K562 (cell line): ENCODE data around the gene NUDT6. TPM values are rescaled to one million over a fixed set of nuclear protein-coding genes. Genes with fewer than 3 reads are reported as not detected.
A peak's percentile ranks its signal among the peaks of the same experiment; 100 is the strongest.

ENCODE experiments used
- ATAC-seq: fragments of 200-7000 bp; cut with Tn5 transposase; 3 replicates; pipeline ENCODE4 v1.9.1; 2020; ENCODE audit warnings: moderate library complexity
- BruUV-seq: library from RNA; stranded (reverse); fragments of 400-500 nt; replicated peaks from 2 replicates; lab custom pipeline; 2021; lab: Mats Ljungman, UMichigan
- CTCF ChIA-PET: fragments of 300-600 bp; formaldehyde crosslinking; extraction: SDS; loops from one replicate; lab custom pipeline; 2021; ENCODE audit warnings: low intra/inter-chr PET ratio; lab: Yijun Ruan, JAX
- POLR2A ChIA-PET: fragments of 300-600, 350-650 bp; sonication (Branson Sonifier 250); formaldehyde crosslinking; extraction: SDS; loops from one replicate; lab custom pipeline; 2021; ENCODE audit warnings: antibody characterized with exemption, inconsistent platforms; lab: Yijun Ruan, JAX
- DNase-seq, 4 experiments: peaks; one replicate each; pipeline versions ENCODE4 v3.0.0 to v3.0.0-alpha.2; 2011 to 2018; ENCODE audit warnings: low spot score in 3 of 4, mixed read lengths in 3 of 4; ENCODE audit errors: extremely low read depth in 1 of 4
- FAIRE-seq: peaks from 2 replicates; lab custom pipeline; 2011; peaks lifted over from hg19 to GRCh38; lab: Jason Lieb, UNC
- H2AFZ ChIP-seq: 2 replicates; pipeline ENCODE4 v1.6.0; 2011; ENCODE audit warnings: low read depth, low read length, control low read depth, inconsistent platforms
- H3K27ac ChIP-seq: fragments of 200-600 bp; 3 replicates; pipeline ENCODE4 v1.8.0; 2011; ENCODE audit warnings: low read depth, mild to moderate bottlenecking, control low read depth, inconsistent platforms, low read length, moderate library complexity, mixed read lengths; ENCODE audit errors: extremely low read depth
- H3K27me3 ChIP-seq, 2 experiments: fragments of 300-600 bp in 1 of 2; 2 replicates in 1 of 2; 3 replicates in 1 of 2; pipeline versions ENCODE4 v1.6.0 to v1.8.0; 2011; ENCODE audit warnings: inconsistent platforms in 2 of 2, low read length in 2 of 2, mild to moderate bottlenecking in 1 of 2, mixed read lengths in 1 of 2, moderate library complexity in 1 of 2; ENCODE audit not compliant: control insufficient read depth in 2 of 2, insufficient read depth in 2 of 2
- H3K36me3 ChIP-seq: fragments of 300-600 bp; 3 replicates; pipeline ENCODE4 v1.8.0; 2011; ENCODE audit warnings: mild to moderate bottlenecking, low read length, inconsistent platforms; ENCODE audit not compliant: control insufficient read depth, insufficient read depth
- H3K4me1 ChIP-seq, 2 experiments: fragments of 200-600 bp in 1 of 2; replicated peaks in 1 of 2; 2 replicates in 1 of 2; 3 replicates in 1 of 2; pipeline versions ENCODE4 v1.5.1 to v1.8.0; 2011; ENCODE audit warnings: inconsistent platforms in 2 of 2, low read length in 2 of 2, mild to moderate bottlenecking in 1 of 2, mixed read lengths in 1 of 2, moderate library complexity in 1 of 2; ENCODE audit not compliant: control insufficient read depth in 2 of 2, insufficient read depth in 2 of 2
- H3K4me2 ChIP-seq: 2 replicates; pipeline ENCODE4 v1.6.1; 2011; ENCODE audit warnings: low read length, control low read depth, inconsistent platforms, mixed read lengths; ENCODE audit not compliant: insufficient read depth
- H3K4me3 ChIP-seq: fragments of 200-600 bp; sonication (generic), shearing (Covaris generic); 2 replicates; pipeline ENCODE4 v1.5.1; 2016; ENCODE audit warnings: control low read depth, inconsistent platforms
- H3K79me2 ChIP-seq: fragments of 200-600 bp; 3 replicates; pipeline ENCODE4 v1.8.0; 2011; ENCODE audit warnings: low read length, inconsistent platforms; ENCODE audit not compliant: control insufficient read depth, insufficient read depth
- H3K9ac ChIP-seq, 2 experiments: 2 replicates each; pipeline versions ENCODE4 v1.6.0 to v1.6.1; 2011; ENCODE audit warnings: low read depth in 2 of 2, low read length in 2 of 2, control low read depth in 1 of 2, inconsistent platforms in 1 of 2, mild to moderate bottlenecking in 1 of 2, mixed read lengths in 1 of 2; ENCODE audit not compliant: insufficient read depth in 1 of 2
- H3K9me1 ChIP-seq: one replicate; pipeline ENCODE4 v1.6.0; 2011; ENCODE audit warnings: inconsistent platforms, mild to moderate bottlenecking, low read length, moderate library complexity; ENCODE audit not compliant: control insufficient read depth, insufficient read depth
- H3K9me3 ChIP-seq: replicated peaks from 2 replicates; pipeline ENCODE4 v1.5.1; 2011; ENCODE audit warnings: low read depth, low read length, inconsistent platforms; ENCODE audit not compliant: control insufficient read depth, insufficient read depth
- H4K20me1 ChIP-seq: replicated peaks from 2 replicates; pipeline ENCODE4 v1.6.1; 2011; ENCODE audit warnings: low read length, inconsistent platforms, mixed read lengths; ENCODE audit not compliant: control insufficient read depth, insufficient read depth
- ADNP ChIP-seq: fragments of 200-800 bp; sonication (Bioruptor generic); IDR thresholded peaks from 2 replicates; pipeline ENCODE4 v1.6.1; 2016; ENCODE audit warnings: missing genetic modification characterization, missing compliant biosample characterization
- ESRRB ChIP-seq: fragments of 250-450 bp; sonication (Bioruptor Pico); IDR thresholded peaks from 2 replicates; pipeline ENCODE4 v1.5.0; 2020; ENCODE audit warnings: mild to moderate bottlenecking, moderate library complexity, borderline replicate concordance
- NONO ChIP-seq, 2 experiments: fragments of 200-400 bp in 1 of 2; fragments of 450-650 bp in 1 of 2; formaldehyde crosslinking in 1 of 2; IDR thresholded peaks; 2 replicates each; pipeline ENCODE4 v1.6.1; 2017; ENCODE audit warnings: low read depth in 2 of 2, mild to moderate bottlenecking in 2 of 2, moderate library complexity in 2 of 2, low read length in 1 of 2
- POLR2H ChIP-seq: IDR thresholded peaks from 2 replicates; pipeline ENCODE4 v1.6.1; 2016; ENCODE audit warnings: missing genetic modification characterization, low read depth, mild to moderate bottlenecking, control low read depth, missing compliant biosample characterization, moderate library complexity
- WGBS: fragments of 100-300 bp; shearing (Covaris generic); methylation state at CpG from one replicate; pipeline ENCODE4 v1.1.6; 2016; ENCODE audit warnings: low coverage, mixed read lengths; ENCODE audit not compliant: insufficient coverage; ENCODE audit errors: missing lambda C conversion rate; 5-methylcytosine and 5-hydroxymethylcytosine counted together
- in situ Hi-C: fragments of 300-500 bp; cut with MboI; formaldehyde crosslinking; loops from 4 replicates; pipeline ENCODE4 v1.15.0; 2018; ENCODE audit warnings: inconsistent platforms, mixed read lengths
- intact Hi-C: fragments of 100-400 bp; cut with micrococcal nuclease; formaldehyde crosslinking; loops from 2 replicates; pipeline ENCODE4 v1.14.2; 2022
- polyA plus RNA-seq, 8 experiments: library from polyadenylated mRNA; depleted of rRNA in 4 of 8; stranded (reverse) in 5 of 8; unstranded in 3 of 8; fragments of >200 nt; fragmentation: Nextera tagmentation in 2 of 8; fragmentation: Illumina TruSeq in 1 of 8; extraction: Ambion mirVana in 2 of 8; extraction: Trizol in 1 of 8; gene quantifications; 2 replicates each; pipeline versions ENCODE4 v1.2.1 to v1.2.3, GENCODE V29; 2011 to 2014; ENCODE audit warnings: inconsistent platforms in 1 of 8, missing spikeins in 1 of 8
- total RNA-seq, 7 experiments: library from RNA; depleted of rRNA in 6 of 7; stranded (reverse); fragments of >200 nt in 6 of 7; fragmentation: Illumina TruSeq in 2 of 7; extraction: Trizol in 2 of 7; gene quantifications; 2 replicates each; pipeline versions ENCODE4 v1.2.1 to v1.2.3, GENCODE V29; 2011 to 2021; ENCODE audit warnings: low replicate concordance in 1 of 7
- TF ChIP-seq, protein P1 (sequence below): sonication (generic); IDR thresholded peaks from 2 replicates; pipeline ENCODE4 v1.6.1; 2016
- TF ChIP-seq, protein P2 (sequence below): fragments of 450-650 bp; formaldehyde crosslinking; IDR thresholded peaks from 2 replicates; pipeline ENCODE4 v1.4.0; 2022; ENCODE audit warnings: missing genetic modification characterization

NUDT6 gene
- total and polyA plus RNA-seq, 9 of the 15 experiments (the other 6 are each of a cell fraction or from before 2014, with no cell fraction given), result 9.4 to 18.1 (median 13.4) TPM

DNA sequence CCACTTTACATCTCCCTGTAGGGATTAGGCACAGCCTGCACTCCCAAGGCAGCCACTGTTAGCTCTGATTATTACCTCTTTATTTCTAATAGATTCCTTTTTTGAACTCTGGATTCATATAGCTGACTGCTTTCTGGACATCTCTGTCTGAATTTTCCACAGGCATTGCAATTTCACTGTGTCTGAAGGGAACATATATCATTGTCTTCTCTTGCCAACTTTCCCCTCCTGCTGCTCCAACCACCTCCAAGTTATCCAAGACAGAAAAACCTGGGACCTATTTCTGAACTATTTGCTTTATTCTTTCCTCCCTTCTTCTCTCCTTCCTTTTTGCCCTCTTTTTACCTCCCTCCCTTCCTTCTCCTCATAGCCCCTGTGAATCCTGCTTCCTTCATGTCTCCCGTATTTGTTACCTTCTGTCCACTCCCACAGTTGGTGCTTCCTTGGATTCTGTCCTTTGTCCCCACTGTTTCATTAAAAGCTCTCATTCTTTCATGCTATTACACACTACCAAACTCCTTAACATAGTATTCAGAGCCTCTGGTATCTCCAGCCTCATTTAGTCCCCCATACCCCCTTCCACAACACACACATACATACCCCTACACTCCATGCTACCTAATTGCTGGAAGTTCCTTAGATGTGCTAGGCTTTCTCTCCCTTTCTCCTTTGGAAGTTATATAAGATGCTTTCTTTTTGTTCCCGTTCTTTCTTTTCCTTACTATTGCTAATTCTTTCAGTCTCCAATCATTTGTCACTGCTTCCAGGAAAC lies 61.0 kb downstream of the NUDT6 start:
- Histone ChIP-seq H3K4me3 (no peak overlapping the region), H3K27ac (no peak overlapping the region), H3K4me1 (no peaks in the 10 kb centered on the region), H3K9me1 (no peaks in the 10 kb centered on the region), H3K27me3 (no peaks in the 10 kb centered on the region), H3K79me2 (0 out of 3 replicates have a peak, but pooled peaks cover 9% of the 10 kb centered on the region), H3K9me3 (no peaks in the 10 kb centered on the region), H3K4me2 (no peak overlapping the region), H2AFZ (no peak overlapping the region), H3K36me3 (no peaks in the 10 kb centered on the region; the same call in 2 of the 3 replicates), H4K20me1 (no peaks in the 10 kb centered on the region), H3K9ac (no peak overlapping the region)
- TF ChIP-seq ESRRB, result no peak
- TF ChIP-seq, protein P1, sequence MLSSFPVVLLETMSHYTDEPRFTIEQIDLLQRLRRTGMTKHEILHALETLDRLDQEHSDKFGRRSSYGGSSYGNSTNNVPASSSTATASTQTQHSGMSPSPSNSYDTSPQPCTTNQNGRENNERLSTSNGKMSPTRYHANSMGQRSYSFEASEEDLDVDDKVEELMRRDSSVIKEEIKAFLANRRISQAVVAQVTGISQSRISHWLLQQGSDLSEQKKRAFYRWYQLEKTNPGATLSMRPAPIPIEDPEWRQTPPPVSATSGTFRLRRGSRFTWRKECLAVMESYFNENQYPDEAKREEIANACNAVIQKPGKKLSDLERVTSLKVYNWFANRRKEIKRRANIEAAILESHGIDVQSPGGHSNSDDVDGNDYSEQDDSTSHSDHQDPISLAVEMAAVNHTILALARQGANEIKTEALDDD, result no peak
- no peak for TF ChIP-seq POLR2H
- TF ChIP-seq, protein P2, sequence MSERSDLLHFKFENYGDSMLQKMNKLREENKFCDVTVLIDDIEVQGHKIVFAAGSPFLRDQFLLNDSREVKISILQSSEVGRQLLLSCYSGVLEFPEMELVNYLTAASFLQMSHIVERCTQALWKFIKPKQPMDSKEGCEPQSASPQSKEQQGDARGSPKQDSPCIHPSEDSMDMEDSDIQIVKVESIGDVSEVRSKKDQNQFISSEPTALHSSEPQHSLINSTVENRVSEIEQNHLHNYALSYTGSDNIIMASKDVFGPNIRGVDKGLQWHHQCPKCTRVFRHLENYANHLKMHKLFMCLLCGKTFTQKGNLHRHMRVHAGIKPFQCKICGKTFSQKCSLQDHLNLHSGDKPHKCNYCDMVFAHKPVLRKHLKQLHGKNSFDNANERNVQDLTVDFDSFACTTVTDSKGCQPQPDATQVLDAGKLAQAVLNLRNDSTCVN, result no peak
- no peak for TF ChIP-seq NONO (IDR thresholded peaks at IDR 0.05; ENCODE audit: low read depth in 2 of 2, low read length in 1 of 2)
- no peak for TF ChIP-seq ADNP (tag)
- no peak for FAIRE-seq
- 57% methylated on average over 2 of the region's 2 CpGs for WGBS
- peak; percentile 35; the same call in 2 of the 3 replicates for ATAC-seq
- in situ Hi-C loops (no loop called here), intact Hi-C loops (no loop called here)
- no TSS peak for BruUV-seq
- ChIA-PET POLR2A (interaction anchor here (0.6 kb wide), 1 partner anchor 17 kb away, joined by 3 read pairs; no protein-coding TSS in a partner anchor), CTCF (no interaction called here)
- no peak for DNase-seq
